Ishikawa (cell line): Measurements from ENCODE around the gene NRCAM.

Experiments
- EP300 ChIP-seq: IDR thresholded peaks from 2 replicates; pipeline ENCODE4 v1.6.1; 2012; ENCODE audit warnings: borderline replicate concordance
- TEAD4 ChIP-seq: IDR thresholded peaks from 2 replicates; pipeline ENCODE4 v1.6.1; 2012
- USF1 ChIP-seq: IDR thresholded peaks from 2 replicates; pipeline ENCODE4 v1.6.1; 2012

GRCh38 chr7:108152198-108152597 is 304.0 kb downstream of the NRCAM start:
- TF ChIP-seq TEAD4: no peak
- no peak for TF ChIP-seq EP300
- no peak for TF ChIP-seq USF1
